HG02885 (cell line): ENCODE results near the gene KIF26B.

ENCODE experiments used
- ATAC-seq: cut with Tn5 transposase; IDR thresholded peaks from one replicate; pipeline ENCODE4 v1.9.1; 2021; ENCODE audit warnings: mild to moderate bottlenecking; ENCODE audit not compliant: unreplicated experiment, poor library complexity

KIF26B gene

GRCh38 chr1:245225322-245226202 lies 70.8 kb downstream of the KIF26B start:
- no peak for ATAC-seq

DNA sequence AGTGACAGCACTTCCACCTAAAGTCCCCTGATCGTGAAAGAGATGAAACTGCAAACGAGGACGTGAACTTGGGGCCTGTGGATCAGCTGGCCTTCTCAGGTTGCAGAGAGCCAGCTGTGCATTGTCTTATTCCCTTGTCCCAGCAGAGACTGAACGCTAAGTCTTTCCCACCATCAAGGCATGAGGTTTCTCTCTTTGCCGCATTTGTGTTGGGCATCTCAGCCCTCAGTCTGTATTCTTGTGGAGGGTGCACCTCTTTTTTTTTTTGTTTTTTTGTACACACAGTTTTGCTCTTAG lies 71.4 kb downstream of the KIF26B start:
- ATAC-seq = no peak

DNA sequence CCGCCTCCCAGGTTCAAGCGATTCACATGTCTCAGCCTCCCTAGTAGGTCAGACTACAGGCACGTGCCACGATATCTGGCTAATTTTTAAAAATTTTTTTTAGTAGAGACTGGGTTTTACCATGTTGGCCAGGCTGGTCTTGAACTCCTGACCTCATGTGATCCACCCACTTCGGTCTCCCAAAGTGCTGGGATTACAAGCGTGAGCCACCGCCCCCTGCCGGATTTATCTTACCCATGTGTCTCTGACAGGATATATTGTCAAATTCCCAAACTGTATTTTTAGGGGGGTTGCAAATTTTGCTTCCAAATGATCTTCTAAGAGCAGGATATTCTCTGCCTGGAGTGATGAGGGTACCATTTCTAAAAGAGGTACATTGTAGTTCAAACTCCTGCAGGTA lies 74.3 kb downstream of the KIF26B start:
- ATAC-seq = no peak

DNA sequence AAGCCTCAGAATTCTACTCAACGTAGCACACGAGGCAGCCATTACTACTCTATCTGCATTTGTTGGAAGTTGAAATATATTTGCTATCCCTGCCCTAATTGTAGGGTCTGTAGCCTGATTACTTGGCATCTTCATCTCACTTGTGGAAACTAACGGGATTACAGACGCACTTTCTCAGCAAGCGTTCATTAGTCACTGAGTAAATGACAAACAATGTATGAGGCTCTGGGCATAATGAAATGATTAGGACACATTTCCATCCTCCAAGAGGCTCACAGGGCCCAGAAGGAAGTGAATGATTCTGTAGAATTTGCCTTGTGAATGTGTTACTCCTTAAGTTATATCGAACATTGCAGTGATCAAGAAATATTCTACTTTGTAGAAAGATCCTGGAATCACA lies 78.1 kb downstream of the KIF26B start:
- ATAC-seq = no peak

DNA sequence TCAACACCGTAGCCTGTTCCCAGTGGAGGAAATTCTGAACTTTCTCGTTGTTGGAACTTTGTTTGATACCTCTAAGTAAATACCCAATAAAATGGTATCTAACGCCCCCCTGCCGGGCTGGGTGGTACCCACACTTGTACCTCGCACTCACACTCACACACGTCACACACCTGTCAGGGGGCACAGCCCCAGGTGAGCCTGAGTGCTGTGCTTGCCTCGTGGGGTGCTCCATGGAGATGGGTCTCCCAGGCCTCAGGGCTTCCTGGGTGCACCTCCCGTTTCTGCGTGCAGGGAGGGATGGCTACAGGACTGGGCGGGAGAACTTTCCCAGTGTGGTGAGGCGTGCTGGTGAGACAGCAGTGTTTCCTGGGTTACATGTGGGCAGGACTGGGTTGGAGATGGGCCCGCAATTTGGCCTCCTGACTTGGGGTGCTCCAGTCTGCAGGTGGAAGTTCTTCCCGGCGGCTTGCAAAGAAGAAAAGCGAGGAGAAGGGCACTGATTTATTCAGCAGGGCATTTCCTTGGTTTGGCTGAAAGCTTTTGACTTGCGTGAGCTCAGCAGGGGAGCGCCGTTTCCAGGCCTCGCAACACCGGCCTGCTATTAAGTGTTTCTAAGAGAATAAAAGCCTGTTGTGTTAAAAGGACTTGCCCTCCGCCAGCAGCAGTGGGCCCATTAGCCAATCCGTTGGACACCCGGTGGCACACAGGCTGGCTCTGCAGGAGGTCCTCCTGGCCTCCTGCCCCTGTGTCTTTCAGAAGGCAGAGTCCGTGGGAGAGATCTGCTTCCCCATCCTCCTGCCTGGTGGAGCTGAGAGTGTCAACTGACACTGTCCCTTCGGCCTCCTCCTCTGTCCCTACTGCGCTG lies 79.7 kb downstream of the KIF26B start:
- ATAC-seq = no peak

DNA sequence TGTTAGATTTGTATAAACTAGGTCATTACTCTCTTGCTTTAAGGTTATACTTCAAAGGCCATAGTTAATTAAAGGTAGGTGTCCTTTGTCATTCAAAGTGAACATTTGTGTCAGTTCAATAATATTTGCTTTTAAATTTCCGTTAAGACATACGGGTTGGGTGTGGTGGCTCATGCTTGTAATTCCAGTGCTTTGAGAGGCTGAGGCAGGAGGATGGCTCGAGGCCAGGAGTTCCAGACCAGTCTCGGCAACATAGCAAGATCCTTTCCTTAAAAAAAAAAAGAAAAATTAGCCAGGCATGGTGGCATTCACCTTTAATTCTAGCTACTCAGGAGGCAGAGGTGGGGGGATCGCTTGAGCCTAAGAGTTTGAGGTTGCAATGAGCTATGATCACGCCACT lies 80.4 kb downstream of the KIF26B start:
- ATAC-seq = no peak

GRCh38 chr1:245240648-245241165 lies 85.9 kb downstream of the KIF26B start:
- ATAC-seq = no peak

GRCh38 chr1:245241526-245242130 lies 86.8 kb downstream of the KIF26B start:
- no peak for ATAC-seq

- ATAC-seq = no peak
These were observed 88.2 kb downstream of the KIF26B start for GRCh38 chr1:245242989-245243388.

DNA sequence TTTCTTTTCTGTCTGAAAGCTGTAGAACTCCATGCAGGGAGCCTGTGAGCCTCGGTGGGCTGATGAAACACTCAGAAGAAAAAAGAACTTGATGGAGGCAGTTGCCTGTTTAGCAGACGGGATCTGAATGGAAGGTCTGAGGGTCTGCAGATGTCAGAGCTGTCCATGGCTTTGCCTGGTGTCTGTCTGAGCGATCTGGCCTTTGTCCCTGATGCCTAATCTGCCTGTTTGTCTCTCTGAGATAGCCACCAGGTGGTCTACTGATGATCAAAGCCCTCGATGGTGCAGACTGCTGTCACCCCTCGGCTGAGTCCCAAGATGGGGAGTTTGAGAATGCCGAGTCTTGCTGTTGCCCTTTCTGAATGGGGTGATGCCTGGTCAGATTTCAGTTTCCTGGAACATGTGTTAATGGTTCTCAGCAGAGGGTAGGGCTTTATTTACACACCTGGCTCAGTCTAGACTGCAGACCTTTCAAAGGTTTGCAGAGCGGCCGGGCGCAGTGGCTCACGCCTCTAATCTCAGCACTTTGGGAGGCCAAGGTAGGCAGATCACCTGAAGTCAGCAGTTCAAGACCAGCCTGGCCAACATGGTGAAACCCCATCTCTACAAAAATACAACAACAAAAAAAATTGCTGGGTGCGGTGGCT lies 90.4 kb downstream of the KIF26B start:
- no peak for ATAC-seq

- ATAC-seq = no peak
These were observed 91.6 kb downstream of the KIF26B start for GRCh38 chr1:245246433-245246832.

GRCh38 chr1:245247356-245247755 lies 92.6 kb downstream of the KIF26B start:
- ATAC-seq = no peak

DNA sequence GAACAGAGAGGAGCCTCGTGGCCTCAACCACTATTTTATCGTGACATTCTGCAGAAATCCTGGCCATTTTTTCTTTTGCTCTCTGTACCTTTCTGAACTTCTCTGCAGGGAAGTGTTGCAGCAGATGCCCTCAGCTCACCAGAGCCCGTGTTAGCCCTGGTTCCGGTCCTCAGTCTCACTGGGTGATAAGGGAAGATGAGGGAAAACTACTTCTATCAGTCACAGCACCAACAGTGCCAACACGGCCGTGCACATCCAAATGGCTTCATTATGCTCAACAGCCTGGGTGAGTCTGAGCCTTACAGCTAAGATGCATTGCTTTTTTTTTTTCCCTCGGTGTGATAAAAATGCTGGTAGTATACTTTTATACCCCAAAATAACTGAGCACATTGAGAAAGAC lies 93.0 kb downstream of the KIF26B start:
- ATAC-seq = no peak

DNA sequence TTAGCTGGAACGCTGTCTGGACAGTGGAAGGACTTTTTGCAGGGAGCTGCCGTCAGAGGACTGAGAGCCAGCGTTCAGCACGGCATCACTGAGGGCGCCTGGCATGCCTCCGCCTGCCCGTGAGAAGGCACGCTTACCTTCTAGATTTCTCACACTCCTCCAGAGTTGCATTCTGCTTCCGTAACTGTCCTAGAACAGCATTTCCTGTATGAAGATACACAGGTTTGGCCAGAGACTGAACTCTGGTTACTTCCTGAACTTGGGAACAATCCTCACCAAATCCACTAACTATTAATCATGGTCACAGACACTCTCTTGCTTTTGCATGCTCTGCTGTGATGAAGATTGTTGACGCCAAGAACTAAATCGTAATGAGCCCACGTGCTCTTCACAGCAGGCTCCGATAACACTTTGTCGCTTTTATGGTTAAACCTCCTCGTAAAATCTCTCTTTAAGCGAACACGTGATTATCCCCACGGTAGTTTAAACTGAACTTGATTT lies 93.5 kb downstream of the KIF26B start:
- no peak for ATAC-seq

- ATAC-seq = no peak
These were observed 101.0 kb downstream of the KIF26B start for GRCh38 chr1:245255783-245256182.

DNA sequence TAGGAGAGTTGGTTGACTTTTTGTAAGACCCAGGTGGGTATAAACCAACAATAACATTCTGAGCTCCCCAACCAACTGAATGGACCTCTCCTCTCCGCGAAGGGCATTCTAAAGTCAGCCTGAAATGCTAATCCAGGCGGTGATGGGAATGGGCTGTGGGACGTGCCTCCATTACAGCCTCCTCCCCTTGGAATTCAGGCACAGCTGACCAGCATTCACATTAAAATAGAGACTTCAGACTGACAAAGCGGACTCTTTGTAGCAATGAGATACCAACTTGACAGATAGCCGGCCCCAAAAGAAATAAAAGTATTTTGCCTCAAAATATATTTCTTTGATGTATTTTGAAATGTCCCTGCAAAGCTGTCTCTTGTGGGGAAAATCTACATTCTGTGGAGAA lies 101.7 kb downstream of the KIF26B start:
- ATAC-seq = no peak

- no peak for ATAC-seq
These were observed 103.6 kb downstream of the KIF26B start for GRCh38 chr1:245258271-245258920.

GRCh38 chr1:245260110-245260882 lies 105.5 kb downstream of the KIF26B start:
- ATAC-seq = no peak

GRCh38 chr1:245260883-245261282 lies 106.1 kb downstream of the KIF26B start:
- no peak for ATAC-seq
